Measurements from ENCODE around the gene STAT3.

Gene STAT3

DNA sequence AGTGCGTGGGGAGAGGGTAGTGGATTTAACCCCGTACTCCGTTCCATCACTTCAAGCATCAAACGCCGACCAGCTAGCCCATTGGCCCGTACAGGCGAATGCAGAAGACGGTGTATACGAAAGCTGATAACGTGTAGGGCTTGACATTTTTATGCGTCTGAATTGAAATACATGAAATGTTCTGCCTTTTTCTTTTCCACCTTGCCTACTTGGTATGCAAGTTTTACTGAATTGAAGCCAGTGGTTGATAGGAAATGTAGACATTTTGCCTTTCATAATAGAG, 834 bp upstream of the STAT3 start:
- Histone ChIP-seq H3K9ac (ENCODE audit: low read length) (peak overlapping the region; percentile 93), H3K4me3 (ENCODE audit: insufficient read depth in 1 of 2, low read depth in 1 of 2, low read length in 2 of 2) (peak overlapping the region in 1 of 2 experiments; percentile 71), H4K8ac (ENCODE audit: low read length) (peak overlapping the region; percentile 58), H3K27ac (ENCODE audit: low read length, poor library complexity, severe bottlenecking) (peak overlapping the region; percentile 81), H2BK12ac (ENCODE audit: low read length in 2 of 2) (peak overlapping the region; percentile 46 to 86), H3K18ac (ENCODE audit: low read depth in 1 of 2, low read length in 2 of 2) (peak overlapping the region; percentile 62 to 96), H3K79me1 (replicated peaks; ENCODE audit: low read length, poor library complexity, severe bottlenecking) (no peaks in the 10 kb centered on the region), H3K36me3 (ENCODE audit: control insufficient read depth in 1 of 2, insufficient read depth in 2 of 2, low read depth in 1 of 2, low read length in 2 of 2) (no peaks in the 10 kb centered on the region), H3K4me1 (ENCODE audit: control insufficient read depth, insufficient read depth, low read depth, low read length) (peaks cover 6% of the 10 kb centered on the region), H2BK5ac (ENCODE audit: low read depth, low read length, poor library complexity, severe bottlenecking) (peak overlapping the region; percentile 46), H3K14ac (ENCODE audit: low read length in 2 of 2) (no peak overlapping the region), H2BK120ac (ENCODE audit: low read depth, low read length) (peak overlapping the region; percentile 69), H2BK15ac (ENCODE audit: low read depth, poor library complexity, severe bottlenecking) (no peak overlapping the region), H2AFZ (ENCODE audit: low read depth, low read length) (peak overlapping the region; percentile 61), H3K27me3 (ENCODE audit: control insufficient read depth in 1 of 2, insufficient read depth in 1 of 2, low read length in 2 of 2) (no peaks in the 10 kb centered on the region), H3K23ac (ENCODE audit: low read length in 2 of 2) (peak overlapping the region in 1 of 2 experiments; percentile 2), H3K4ac (ENCODE audit: low read depth in 1 of 2, low read length in 2 of 2) (peak overlapping the region; percentile 56 to 82), H3K9me3 (ENCODE audit: control insufficient read depth, low read length) (no peaks in the 10 kb centered on the region), H4K91ac (ENCODE audit: low read length) (peak overlapping the region; percentile 9), H2AK5ac (ENCODE audit: low read length, severe bottlenecking) (peak overlapping the region; percentile 92), H3K4me2 (ENCODE audit: low read length, poor library complexity, severe bottlenecking) (peak overlapping the region; percentile 85)
- WGBS, result 69% methylated on average over 11 of the region's 11 CpGs
- no peak for DNase-seq

DNA sequence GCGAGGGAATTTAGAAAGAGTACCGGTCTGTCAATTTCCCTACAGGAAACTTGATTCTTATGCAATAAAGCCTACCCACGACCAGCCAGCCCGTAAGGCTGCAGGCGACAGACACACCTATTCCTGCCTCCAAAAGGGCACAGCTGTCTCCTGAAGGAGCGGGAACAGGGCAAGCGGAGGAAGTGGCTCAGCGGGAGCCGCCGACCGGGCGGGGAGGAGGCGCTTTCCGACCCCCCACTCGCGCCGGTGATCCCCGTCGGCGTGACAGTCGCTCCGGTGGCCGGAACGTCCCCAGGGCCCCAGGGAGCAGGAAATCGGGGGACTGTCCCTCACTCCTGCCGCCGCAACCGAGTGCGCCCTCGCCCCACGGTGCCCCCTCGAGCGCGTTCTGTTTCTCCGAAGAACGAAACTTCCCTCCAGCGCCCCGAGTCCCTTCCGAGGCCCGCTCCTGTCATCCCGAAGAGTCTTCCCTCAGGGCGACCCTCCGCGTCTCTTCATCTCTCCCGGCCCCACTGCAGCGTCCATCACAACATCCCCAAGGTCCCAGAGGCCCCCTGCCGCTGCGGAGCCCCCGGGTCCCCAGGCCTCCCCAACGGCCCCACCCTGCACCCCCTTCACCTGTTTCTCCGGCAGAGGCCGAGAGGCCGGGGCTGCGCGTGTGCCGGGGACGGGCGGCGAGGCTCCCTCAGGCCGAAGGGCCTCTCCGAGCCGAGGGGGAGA, 421 bp downstream of the STAT3 start:
- Histone ChIP-seq H3K9me3 (ENCODE audit: control insufficient read depth, low read length) (no peaks in the 10 kb centered on the region), H2BK5ac (ENCODE audit: low read depth, low read length, poor library complexity, severe bottlenecking) (peak overlapping the region; percentile 90), H3K4me2 (ENCODE audit: low read length, poor library complexity, severe bottlenecking) (peak overlapping the region; percentile 59), H2BK120ac (ENCODE audit: low read depth, low read length) (peak overlapping the region; percentile 99), H3K9ac (ENCODE audit: low read length) (peak overlapping the region; percentile 99), H3K18ac (ENCODE audit: low read depth in 1 of 2, low read length in 2 of 2) (peak overlapping the region; percentile 79 to 85), H3K4me3 (ENCODE audit: insufficient read depth in 1 of 2, low read depth in 1 of 2, low read length in 2 of 2) (peak overlapping the region; percentile 98), H2BK12ac (ENCODE audit: low read length in 2 of 2) (peak overlapping the region; percentile 68 to 72), H3K23ac (ENCODE audit: low read length in 2 of 2) (peak overlapping the region in 1 of 2 experiments; percentile 74), H3K14ac (ENCODE audit: low read length in 2 of 2) (peak overlapping the region in 1 of 2 experiments; percentile 22), H3K79me1 (replicated peaks; ENCODE audit: low read length, poor library complexity, severe bottlenecking) (no peaks in the 10 kb centered on the region), H2AFZ (ENCODE audit: low read depth, low read length) (peak overlapping the region; percentile 47), H3K27me3 (ENCODE audit: control insufficient read depth in 1 of 2, insufficient read depth in 1 of 2, low read length in 2 of 2) (no peaks in the 10 kb centered on the region), H3K4ac (ENCODE audit: low read depth in 1 of 2, low read length in 2 of 2) (peak overlapping the region; percentile 73 to 90), H2AK5ac (ENCODE audit: low read length, severe bottlenecking) (no peak overlapping the region), H3K36me3 (ENCODE audit: control insufficient read depth in 1 of 2, insufficient read depth in 2 of 2, low read depth in 1 of 2, low read length in 2 of 2) (no peaks in the 10 kb centered on the region), H3K27ac (ENCODE audit: low read length, poor library complexity, severe bottlenecking) (peak overlapping the region; percentile 77), H4K91ac (ENCODE audit: low read length) (peak overlapping the region; percentile 83), H2BK15ac (ENCODE audit: low read depth, poor library complexity, severe bottlenecking) (peak overlapping the region; percentile 73), H3K4me1 (ENCODE audit: control insufficient read depth, insufficient read depth, low read depth, low read length) (peaks cover 6% of the 10 kb centered on the region), H4K8ac (ENCODE audit: low read length) (peak overlapping the region; percentile 94)
- under 1% methylated on average over 58 of the region's 62 CpGs for WGBS
- peak; percentile 41 for DNase-seq

GRCh38 chr17:42386777-42387657, 1.2 kb downstream of the STAT3 start:
- Histone ChIP-seq H2AFZ (ENCODE audit: low read depth, low read length) (no peak overlapping the region), H3K4me2 (ENCODE audit: low read length, poor library complexity, severe bottlenecking) (peak overlapping the region; percentile 59), H3K9me3 (ENCODE audit: control insufficient read depth, low read length) (no peaks in the 10 kb centered on the region), H3K27me3 (ENCODE audit: control insufficient read depth in 1 of 2, insufficient read depth in 1 of 2, low read length in 2 of 2) (no peaks in the 10 kb centered on the region), H4K91ac (ENCODE audit: low read length) (no peak overlapping the region), H2BK120ac (ENCODE audit: low read depth, low read length) (no peak overlapping the region), H2BK12ac (ENCODE audit: low read length in 2 of 2) (no peak overlapping the region), H3K9ac (ENCODE audit: low read length) (peak overlapping the region; percentile 99), H2BK5ac (ENCODE audit: low read depth, low read length, poor library complexity, severe bottlenecking) (no peak overlapping the region), H3K27ac (ENCODE audit: low read length, poor library complexity, severe bottlenecking) (peak overlapping the region; percentile 9), H3K14ac (ENCODE audit: low read length in 2 of 2) (no peak overlapping the region), H3K79me1 (replicated peaks; ENCODE audit: low read length, poor library complexity, severe bottlenecking) (no peaks in the 10 kb centered on the region), H3K23ac (ENCODE audit: low read length in 2 of 2) (no peak overlapping the region), H3K18ac (ENCODE audit: low read depth in 1 of 2, low read length in 2 of 2) (peak overlapping the region in 1 of 2 experiments; percentile 85), H2BK15ac (ENCODE audit: low read depth, poor library complexity, severe bottlenecking) (no peak overlapping the region), H3K4me3 (ENCODE audit: insufficient read depth in 1 of 2, low read depth in 1 of 2, low read length in 2 of 2) (peak overlapping the region; percentile 33 to 98), H3K36me3 (ENCODE audit: control insufficient read depth in 1 of 2, insufficient read depth in 2 of 2, low read depth in 1 of 2, low read length in 2 of 2) (no peaks in the 10 kb centered on the region), H4K8ac (ENCODE audit: low read length) (no peak overlapping the region), H2AK5ac (ENCODE audit: low read length, severe bottlenecking) (no peak overlapping the region), H3K4ac (ENCODE audit: low read depth in 1 of 2, low read length in 2 of 2) (no peak overlapping the region), H3K4me1 (ENCODE audit: control insufficient read depth, insufficient read depth, low read depth, low read length) (peaks cover 6% of the 10 kb centered on the region)
- WGBS, result 8% methylated on average over 6 of the region's 8 CpGs
- peak; percentile 80 for DNase-seq

GRCh38 chr17:42381898-42382297, 6.3 kb downstream of the STAT3 start:
- no peak overlapping the region for H3K4me3 ChIP-seq (ENCODE audit: insufficient read depth in 1 of 2, low read depth in 1 of 2, low read length in 2 of 2)
- no peak overlapping the region for H3K14ac ChIP-seq (ENCODE audit: low read length in 2 of 2)
- WGBS, result 100% methylated on average over 3 of the region's 3 CpGs
- H3K23ac ChIP-seq (ENCODE audit: low read length in 2 of 2), result no peak overlapping the region
- H3K4me1 ChIP-seq (ENCODE audit: control insufficient read depth, insufficient read depth, low read depth, low read length), result peaks cover 6% of the 10 kb centered on the region
- H3K36me3 ChIP-seq (ENCODE audit: control insufficient read depth in 1 of 2, insufficient read depth in 2 of 2, low read depth in 1 of 2, low read length in 2 of 2), result peaks cover 3 to 6% of the 10 kb centered on the region in 2 experiments
- no peak overlapping the region for H3K27ac ChIP-seq (ENCODE audit: low read length, poor library complexity, severe bottlenecking)
- no peaks in the 10 kb centered on the region for H3K9me3 ChIP-seq (ENCODE audit: control insufficient read depth, low read length)
- no peak overlapping the region for H2BK5ac ChIP-seq (ENCODE audit: low read depth, low read length, poor library complexity, severe bottlenecking)
- no peak overlapping the region for H4K91ac ChIP-seq (ENCODE audit: low read length)
- no peak overlapping the region for H3K9ac ChIP-seq (ENCODE audit: low read length)
- no peak overlapping the region for H2BK120ac ChIP-seq (ENCODE audit: low read depth, low read length)
- DNase-seq, result no peak
- H2AFZ ChIP-seq (ENCODE audit: low read depth, low read length), result no peak overlapping the region
- no peak overlapping the region for H3K18ac ChIP-seq (ENCODE audit: low read depth in 1 of 2, low read length in 2 of 2)
- H2BK15ac ChIP-seq (ENCODE audit: low read depth, poor library complexity, severe bottlenecking), result no peak overlapping the region
- H2AK5ac ChIP-seq (ENCODE audit: low read length, severe bottlenecking), result no peak overlapping the region
- H3K4me2 ChIP-seq (ENCODE audit: low read length, poor library complexity, severe bottlenecking), result no peak overlapping the region
- peaks cover 1% of the 10 kb centered on the region for H3K79me1 ChIP-seq (replicated peaks; ENCODE audit: low read length, poor library complexity, severe bottlenecking)
- no peak overlapping the region for H2BK12ac ChIP-seq (ENCODE audit: low read length in 2 of 2)
- H3K27me3 ChIP-seq (ENCODE audit: control insufficient read depth in 1 of 2, insufficient read depth in 1 of 2, low read length in 2 of 2), result no peaks in the 10 kb centered on the region
- H3K4ac ChIP-seq (ENCODE audit: low read depth in 1 of 2, low read length in 2 of 2), result no peak overlapping the region
- no peak overlapping the region for H4K8ac ChIP-seq (ENCODE audit: low read length)
